Stomach (tissue), 4 donors: ENCODE measurements around the gene DGKQ.

Experiments
- EP300 ChIP-seq: sonication (generic); formaldehyde crosslinking; IDR thresholded peaks from one replicate; pipeline ENCODE4 v1.6.1; 2017; ENCODE audit warnings: antibody characterized with exemption
- POLR2A ChIP-seq, 4 donors: fragments of 450-650 bp; IDR thresholded peaks; one replicate each; pipeline ENCODE4 v1.6.1; 2016; ENCODE audit warnings: antibody characterized with exemption in 4 of 4, control low read depth in 2 of 4, mild to moderate bottlenecking in 1 of 4, moderate library complexity in 1 of 4
- TF ChIP-seq, protein P1 (sequence below), 7 experiments: fragments of 450-650 bp in 4 of 7; fragments of 200-600 bp in 3 of 7; sonication (generic) in 3 of 7; IDR thresholded peaks; one replicate each; pipeline ENCODE4 v1.5.1; 2016 to 2019; ENCODE audit warnings: antibody characterized with exemption in 7 of 7, control low read depth in 2 of 7, mild to moderate bottlenecking in 1 of 7

DNA sequence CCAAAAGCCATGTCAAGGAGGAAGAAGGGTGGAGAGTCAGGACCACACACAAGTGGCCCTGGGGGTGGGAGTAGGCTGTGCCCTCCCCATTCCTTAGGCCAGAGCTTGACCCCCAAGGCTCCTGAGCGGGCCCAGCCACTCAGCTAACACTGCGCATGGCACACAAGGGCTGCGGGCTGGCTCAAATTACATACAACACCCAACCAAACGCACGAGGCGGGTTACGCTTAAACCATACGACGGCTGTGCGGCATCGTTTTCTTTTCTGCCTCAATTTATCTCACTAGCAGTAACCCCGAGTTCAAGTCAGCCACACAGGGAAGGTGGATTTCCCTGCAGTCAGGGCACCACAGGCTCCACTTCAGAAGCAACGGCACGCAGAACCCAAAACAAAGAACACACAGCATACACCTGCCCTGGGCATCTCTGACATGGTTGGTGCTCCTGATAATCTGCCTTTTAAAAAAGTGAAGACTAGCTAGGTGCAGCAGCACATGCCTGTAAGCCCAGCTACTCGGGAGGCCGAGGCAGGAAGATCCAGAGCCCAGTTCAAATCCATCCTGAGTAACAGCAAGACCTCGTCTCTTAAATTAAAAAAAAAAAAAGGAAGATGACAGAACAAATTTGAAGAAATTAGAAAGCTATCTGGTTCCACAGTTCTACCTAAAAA, 44.1 kb downstream of the DGKQ start:
- TF ChIP-seq EP300 = no peak
- no peak for TF ChIP-seq POLR2A (IDR thresholded peaks at IDR 0.05)
- TF ChIP-seq, protein P1, sequence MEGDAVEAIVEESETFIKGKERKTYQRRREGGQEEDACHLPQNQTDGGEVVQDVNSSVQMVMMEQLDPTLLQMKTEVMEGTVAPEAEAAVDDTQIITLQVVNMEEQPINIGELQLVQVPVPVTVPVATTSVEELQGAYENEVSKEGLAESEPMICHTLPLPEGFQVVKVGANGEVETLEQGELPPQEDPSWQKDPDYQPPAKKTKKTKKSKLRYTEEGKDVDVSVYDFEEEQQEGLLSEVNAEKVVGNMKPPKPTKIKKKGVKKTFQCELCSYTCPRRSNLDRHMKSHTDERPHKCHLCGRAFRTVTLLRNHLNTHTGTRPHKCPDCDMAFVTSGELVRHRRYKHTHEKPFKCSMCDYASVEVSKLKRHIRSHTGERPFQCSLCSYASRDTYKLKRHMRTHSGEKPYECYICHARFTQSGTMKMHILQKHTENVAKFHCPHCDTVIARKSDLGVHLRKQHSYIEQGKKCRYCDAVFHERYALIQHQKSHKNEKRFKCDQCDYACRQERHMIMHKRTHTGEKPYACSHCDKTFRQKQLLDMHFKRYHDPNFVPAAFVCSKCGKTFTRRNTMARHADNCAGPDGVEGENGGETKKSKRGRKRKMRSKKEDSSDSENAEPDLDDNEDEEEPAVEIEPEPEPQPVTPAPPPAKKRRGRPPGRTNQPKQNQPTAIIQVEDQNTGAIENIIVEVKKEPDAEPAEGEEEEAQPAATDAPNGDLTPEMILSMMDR (IDR thresholded peaks at IDR 0.05) = no peak
